K562 treated with DMSO at 1 percent for 24 hours (cell line): ENCODE data around the gene MIAT. TPM values are rescaled to one million over a fixed set of nuclear protein-coding genes. Genes with fewer than 3 reads are reported as not detected.

Experiments
- total RNA-seq: library from RNA; unstranded; fragments of 300-600 nt; gene quantifications from 2 replicates; pipeline ENCODE4 v1.2.3, GENCODE V29; 2022; ENCODE audit warnings: low read depth; ENCODE audit not compliant: insufficient read depth

MIAT gene
- total RNA-seq: 0.25 and 0.65 TPM in 2 replicates

GRCh38 chr22:26656891-26657851 lies at the start of gene MIAT:
Gene MIAT, plus strand, starts transcription at chr22:26657588.

DNA sequence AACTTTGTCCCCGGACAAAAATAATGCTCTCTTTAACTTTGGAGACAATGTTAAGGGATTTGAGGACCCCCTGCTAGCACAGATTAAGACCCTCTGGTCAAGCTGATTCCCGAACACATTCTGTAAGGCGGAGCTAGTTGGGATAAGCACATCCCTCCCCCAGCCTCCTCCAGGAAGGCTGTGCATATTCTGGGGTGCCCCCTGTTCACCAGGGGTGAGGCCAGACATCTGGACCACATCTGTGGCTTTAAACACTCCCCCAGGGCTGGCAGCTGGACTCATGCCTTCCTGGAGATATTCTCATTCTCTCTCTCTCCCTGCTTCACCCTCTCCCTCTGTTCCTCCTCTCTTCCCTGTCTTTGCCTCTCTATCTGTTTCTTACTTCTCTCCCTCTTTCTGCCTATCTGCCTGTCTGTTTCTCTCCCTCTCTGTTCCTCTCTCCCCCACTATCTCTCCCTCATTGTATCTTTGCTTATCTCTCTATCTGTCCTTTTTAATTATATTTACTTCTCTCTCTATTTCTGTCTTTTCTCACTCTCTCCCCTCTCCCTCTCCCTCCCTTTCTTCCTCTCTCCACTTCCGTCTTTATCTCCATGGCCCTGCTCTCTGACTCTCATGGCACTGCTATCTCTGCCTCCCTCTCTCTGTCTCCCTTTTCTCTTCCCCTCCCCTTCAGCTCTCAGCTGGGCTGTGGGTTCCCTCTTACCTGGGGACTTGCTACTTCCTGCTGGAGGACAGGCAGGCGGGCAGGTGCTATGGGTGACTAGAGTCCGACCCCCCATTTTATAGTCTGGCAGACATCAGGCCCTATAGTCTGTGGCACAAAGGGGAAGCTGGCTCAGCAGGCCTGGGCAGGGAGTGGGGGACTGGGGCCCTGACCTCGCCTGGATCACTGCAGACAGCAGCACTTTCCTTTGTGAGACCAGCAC lies 39.9 kb upstream of the MIAT start, which contains the start of gene CRYBB1:
Gene CRYBB1 (minus strand): TSS at position 757 of the 929 bp plus-strand sequence. CDS start 1,708 bp downstream, outside the sequence.

DNA sequence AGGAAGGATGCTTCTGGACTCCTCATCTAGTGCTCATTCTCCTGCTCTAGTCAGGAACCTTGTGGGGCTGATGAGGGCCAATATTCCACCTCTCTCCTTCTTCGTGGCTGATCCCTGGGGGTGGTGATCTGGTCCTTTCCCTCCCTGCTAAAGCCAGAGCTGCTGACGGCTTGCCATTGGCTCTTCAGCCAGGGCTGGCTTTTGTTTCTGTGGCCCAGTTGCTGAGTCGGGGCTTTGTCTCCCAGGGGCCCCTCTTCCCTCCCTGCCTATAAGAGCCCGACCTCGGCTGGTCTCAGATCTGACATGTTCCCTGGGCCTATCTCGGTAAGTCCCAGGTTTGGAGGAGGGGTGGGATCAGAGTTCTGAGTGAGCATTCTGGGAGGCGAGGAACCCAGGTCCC lies 35.7 kb upstream of the MIAT start, which contains the start of gene CRYBA4:
Gene CRYBA4 (plus strand): TSS at position 301 of the 400 bp plus-strand sequence. CDS start 634 bp downstream, outside the sequence.

Other genes with a start within 250 kb of the MIAT start
- 1.5 and 1.6 TPM in 2 replicates for gene ASPHD2, start 228.3 kb upstream of the MIAT start, total RNA-seq
- gene HPS4, start 173.8 kb upstream of the MIAT start, total RNA-seq: 16.7 and 18.5 TPM in 2 replicates
- gene SRRD, start 173.7 kb upstream of the MIAT start, total RNA-seq: 8.5 and 11.9 TPM in 2 replicates
- gene TFIP11, start 145.1 kb upstream of the MIAT start, total RNA-seq: 23.5 and 25.3 TPM in 2 replicates
- gene TPST2, start 67.5 kb upstream of the MIAT start, total RNA-seq: 84.1 and 85.9 TPM in 2 replicates
- not detected in 2 replicates for gene CRYBB1, start 39.6 kb upstream of the MIAT start, total RNA-seq
- 1.4 TPM in 1 of 2 replicates, not detected in the other for gene CRYBA4, start 35.6 kb upstream of the MIAT start, total RNA-seq